Upper lobe of left lung (tissue), 4 donors: ENCODE data around the gene PKIG.

Experiments
- CTCF ChIP-seq, 6 experiments: fragments of 450-650 bp in 4 of 6; fragments of 200-600 bp in 2 of 6; sonication (generic) in 2 of 6; IDR thresholded peaks; one replicate each; pipeline ENCODE4 v1.5.1; 2016 to 2019; ENCODE audit warnings: antibody characterized with exemption in 6 of 6
- EP300 ChIP-seq, 4 donors: sonication (generic); formaldehyde crosslinking; IDR thresholded peaks; one replicate each; pipeline ENCODE4 v1.5.1; 2017; ENCODE audit warnings: antibody characterized with exemption in 4 of 4, control low read depth in 2 of 4
- POLR2A ChIP-seq, 4 donors: fragments of 450-650 bp; IDR thresholded peaks; one replicate each; pipeline ENCODE4 v1.5.1; 2016 to 2017; ENCODE audit warnings: antibody characterized with exemption in 4 of 4, mild to moderate bottlenecking in 2 of 4
- POLR2AphosphoS5 ChIP-seq, 2 donors: sonication (generic); formaldehyde crosslinking; IDR thresholded peaks; one replicate each; pipeline ENCODE4 v1.5.1; 2017; ENCODE audit warnings: antibody characterized with exemption in 2 of 2

- TF ChIP-seq CTCF (IDR thresholded peaks at IDR 0.05) (no peak), EP300 (IDR thresholded peaks at IDR 0.05) (no peak), POLR2A (IDR thresholded peaks at IDR 0.05) (no peak), POLR2AphosphoS5 (IDR thresholded peaks at IDR 0.05) (peak in 1 of 2 donors; percentile 43)
Observed at GRCh38 chr20:44572551-44573500, 9.6 kb upstream of the PKIG start.
